NCI-H187 (cell line): ENCODE data around the gene MYH13.
"Not testable (repeated sequence)": the region's sequence is repeated elsewhere in the genome, so short reads cannot be mapped to it uniquely, and the experiment has no call there.

ENCODE experiments used
- DNase-seq, 2 experiments: peaks; one replicate each; lab custom pipeline; 2025; lab: John Stamatoyannopoulos, UW

MYH13 gene

GRCh38 chr17:10304758-10305300, 68.0 kb downstream of the MYH13 start:
- DNase-seq = no peak

GRCh38 chr17:10297691-10298090, 75.1 kb downstream of the MYH13 start:
- DNase-seq = no peak

GRCh38 chr17:10295728-10296343, 77.0 kb downstream of the MYH13 start:
- DNase-seq = no peak

- no peak for DNase-seq
Measured at GRCh38 chr17:10294180-10294579, 78.6 kb downstream of the MYH13 start.

DNA sequence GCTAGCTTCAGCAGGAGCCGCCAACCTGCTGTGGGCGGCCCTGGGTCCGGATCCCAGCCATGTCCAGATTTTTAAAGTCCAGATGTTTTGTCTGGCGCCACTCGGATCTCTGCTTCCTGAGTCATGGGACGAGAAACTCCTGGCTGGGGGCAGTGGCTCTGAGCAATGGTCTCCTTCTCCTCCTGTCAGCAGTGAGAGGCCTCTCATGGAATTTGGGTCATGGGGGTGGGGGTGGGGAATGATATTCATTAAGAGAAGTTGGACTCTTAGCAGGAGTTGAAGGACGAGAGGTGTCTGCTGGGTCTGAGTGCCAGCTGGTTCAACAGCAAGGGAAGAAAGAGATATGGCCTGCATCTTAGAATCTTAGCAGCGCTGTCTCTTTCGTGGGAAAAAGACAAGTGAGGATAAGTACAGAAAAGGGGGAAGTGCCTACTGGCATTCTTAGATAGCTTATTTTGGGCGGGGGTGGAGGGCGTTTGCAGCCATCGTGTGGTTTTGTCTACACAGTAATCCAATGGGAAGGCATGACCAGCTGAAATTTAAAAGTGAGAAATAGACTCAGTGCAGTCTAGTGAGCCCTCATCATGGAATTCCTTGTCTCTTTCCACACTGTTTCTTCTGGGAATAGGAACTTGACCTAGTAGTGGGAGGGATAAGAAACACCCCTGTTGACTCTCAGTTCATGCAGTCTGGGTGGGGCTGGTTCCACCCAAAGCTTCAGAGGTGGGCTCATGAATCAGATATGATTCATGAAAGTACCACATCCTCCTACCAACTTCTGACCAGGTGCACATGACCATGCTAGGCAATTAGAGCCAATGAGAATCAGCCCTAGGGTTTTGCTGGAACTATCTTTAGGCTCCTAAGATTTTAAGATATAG, 80.5 kb downstream of the MYH13 start:
- no peak for DNase-seq

GRCh38 chr17:10291576-10291975, 81.2 kb downstream of the MYH13 start:
- DNase-seq = not testable (repeated sequence)

- DNase-seq = no peak
Measured at GRCh38 chr17:10290041-10290440, 82.8 kb downstream of the MYH13 start.

GRCh38 chr17:10286324-10286723, 86.5 kb downstream of the MYH13 start:
- DNase-seq = no peak

DNA sequence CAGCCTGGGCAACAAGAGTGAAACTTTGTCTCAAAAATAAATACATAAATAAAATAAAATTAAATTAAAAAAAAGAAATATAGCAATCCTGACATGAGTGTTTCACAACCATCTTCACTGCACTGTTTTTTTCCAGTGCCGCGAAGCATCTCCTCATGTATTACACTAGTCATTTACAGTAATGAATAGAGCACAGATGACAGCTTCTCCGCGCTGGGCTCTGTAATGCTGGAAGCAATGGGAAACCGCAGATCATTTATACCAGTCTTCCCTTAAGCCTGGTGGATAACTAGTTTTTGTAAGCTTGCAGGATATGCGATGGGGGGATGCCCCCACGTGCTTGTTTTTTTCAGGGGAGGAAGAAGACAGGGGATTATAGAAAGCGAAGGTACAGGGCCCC, 86.9 kb downstream of the MYH13 start:
- DNase-seq = no peak

GRCh38 chr17:10280068-10280467, 92.7 kb downstream of the MYH13 start:
- no peak for DNase-seq

GRCh38 chr17:10278218-10278617, 94.6 kb downstream of the MYH13 start:
- no peak for DNase-seq

DNA sequence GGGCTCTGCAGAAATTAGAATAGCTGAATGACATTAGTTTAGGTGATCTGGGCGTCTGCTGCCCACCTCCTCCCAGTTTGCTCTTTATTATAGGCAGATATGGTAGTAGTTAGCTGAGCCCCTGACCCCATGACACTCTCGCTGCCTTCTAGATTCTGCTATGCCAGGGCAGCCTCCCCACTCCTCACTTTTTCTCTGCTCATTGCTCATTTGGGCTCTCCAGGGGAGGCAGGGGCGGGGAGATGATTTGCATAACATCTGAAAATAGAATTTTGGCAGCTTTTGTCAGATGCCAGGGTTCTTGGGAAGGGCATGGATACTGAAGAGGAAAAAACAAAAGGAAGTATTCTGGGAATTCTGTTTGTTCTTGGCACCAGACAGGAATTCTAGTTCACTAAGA, 96.4 kb downstream of the MYH13 start:
- DNase-seq = no peak

DNA sequence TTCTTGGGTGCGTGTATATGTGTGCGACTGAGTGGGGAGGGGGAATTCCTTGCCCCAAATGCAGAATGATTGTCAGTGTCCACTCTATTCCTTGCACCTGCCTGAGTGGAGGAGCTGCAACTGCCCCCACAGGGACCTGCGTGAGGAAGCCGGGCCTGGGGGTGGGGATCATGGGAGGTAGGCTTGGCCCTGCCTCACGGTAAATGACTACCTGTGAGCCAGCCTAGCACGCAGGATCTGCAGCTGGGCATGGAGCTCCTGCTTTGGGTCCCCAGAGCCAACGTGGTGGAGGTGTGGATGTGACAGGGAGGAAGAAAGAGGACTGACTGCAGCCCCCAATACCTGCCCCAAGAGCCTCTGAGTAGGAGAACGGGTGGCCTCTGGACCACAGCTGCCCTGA, 97.4 kb downstream of the MYH13 start:
- DNase-seq = no peak

DNA sequence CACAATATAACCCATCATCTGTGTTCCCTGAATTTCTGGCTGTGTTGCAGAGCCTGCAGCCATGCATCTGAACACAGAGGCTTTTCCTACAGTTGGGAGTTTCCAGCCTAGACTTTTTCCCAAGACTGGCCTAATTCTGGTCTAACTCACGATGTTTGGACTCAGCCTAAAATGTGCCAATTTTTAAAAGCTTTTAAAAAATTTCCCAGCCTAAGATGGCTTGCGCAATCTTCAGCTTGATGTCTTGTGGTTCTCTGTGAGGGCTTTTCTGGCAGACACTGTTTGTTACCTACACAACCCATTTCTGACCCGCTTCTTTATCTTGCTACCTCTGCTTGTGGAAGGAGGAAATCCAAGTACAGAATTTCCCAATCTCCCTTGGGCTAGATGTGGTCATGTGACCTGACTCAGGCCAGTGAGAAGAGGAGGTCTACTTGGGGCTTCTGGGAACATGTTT, 101.7 kb downstream of the MYH13 start:
- DNase-seq = no peak

- no peak for DNase-seq
Measured at GRCh38 chr17:10270258-10270657, 102.5 kb downstream of the MYH13 start.

DNA sequence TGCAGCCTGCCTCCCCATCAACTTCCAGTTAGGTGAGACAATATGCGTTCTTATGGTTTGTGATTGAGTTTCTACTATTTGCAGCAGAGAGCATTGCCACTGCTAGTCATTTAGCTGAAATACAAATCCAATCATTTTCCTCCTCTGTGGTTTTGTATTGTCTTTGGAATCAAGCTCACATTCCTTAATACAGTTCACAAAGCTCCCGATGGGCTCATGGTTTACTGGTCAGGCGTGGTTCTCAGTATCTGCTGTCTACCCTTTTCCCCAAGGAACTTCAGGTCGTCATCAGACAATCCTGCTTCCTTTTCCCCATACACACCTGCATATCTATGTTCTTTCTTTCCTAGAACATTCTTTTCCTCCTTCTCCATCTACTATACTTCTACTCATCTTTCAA, 104.8 kb downstream of the MYH13 start:
- DNase-seq = no peak

DNA sequence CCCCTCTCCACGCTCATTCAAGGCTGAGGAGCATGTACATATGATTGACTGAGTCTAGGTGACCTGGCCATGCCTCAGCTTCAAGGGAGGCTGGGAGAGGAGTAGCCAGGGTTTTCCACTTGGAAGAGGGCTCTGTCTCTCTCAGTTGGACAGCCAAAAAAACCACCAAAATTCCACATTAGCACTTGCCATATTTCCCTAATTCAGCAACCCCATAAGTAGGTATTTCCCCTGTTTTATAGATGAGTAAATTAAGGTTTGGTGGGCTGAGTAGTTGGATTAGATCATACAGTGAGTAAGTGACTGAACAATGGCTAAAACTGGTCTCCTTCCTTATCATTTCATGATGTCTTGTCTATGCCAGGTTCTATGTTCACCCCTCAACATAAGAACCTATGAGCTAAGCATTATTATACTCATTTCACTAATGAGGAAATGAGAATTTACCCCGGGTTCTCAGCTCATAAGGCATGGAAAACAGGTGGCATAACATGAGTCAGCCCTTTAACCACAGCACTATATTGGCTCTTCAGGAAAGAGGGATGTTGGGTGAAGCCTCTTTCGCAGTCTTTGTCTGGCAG, 106.4 kb downstream of the MYH13 start:
- DNase-seq = no peak

- no peak for DNase-seq
Measured at GRCh38 chr17:10265100-10265810, 107.6 kb downstream of the MYH13 start.

- DNase-seq = no peak
Measured at GRCh38 chr17:10264051-10264450, 108.8 kb downstream of the MYH13 start.

DNA sequence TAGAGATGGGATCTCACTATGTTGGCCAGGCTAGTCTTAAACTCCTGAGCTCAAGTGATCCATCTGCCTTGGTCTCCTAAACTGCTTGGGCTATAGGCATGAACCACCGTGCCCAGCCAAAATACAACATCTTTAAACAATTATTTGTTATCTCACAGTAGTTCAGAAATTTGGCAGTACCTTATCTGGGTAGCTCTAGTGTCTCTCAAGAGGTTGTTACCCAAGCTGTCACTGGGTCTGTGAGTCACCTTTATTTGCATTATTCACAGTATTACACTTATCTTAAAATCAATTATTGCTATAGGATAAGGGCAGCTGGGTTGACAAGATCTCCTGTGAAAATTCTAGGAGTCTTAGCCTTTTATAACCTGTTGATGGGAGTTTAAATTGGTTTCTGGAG, 110.4 kb downstream of the MYH13 start:
- no peak for DNase-seq

GRCh38 chr17:10261098-10261497, 111.7 kb downstream of the MYH13 start:
- DNase-seq = no peak
